ENCODE data around the gene GFER. TPM values are rescaled to one million over a fixed set of nuclear protein-coding genes. Genes with fewer than 3 reads are reported as not detected.

Gene GFER
- polyA plus RNA-seq, 3 donors = 8.1 to 22.7 (median 22.4) TPM

GRCh38 chr16:1982013-1982433 lies 2.0 kb upstream of the GFER start:
- Histone ChIP-seq H3K27ac (ENCODE audit: low read depth in 1 of 2, low read length in 2 of 2) (no peak overlapping the region), H3K9me3 (replicated peaks in 1 of 2; ENCODE audit: control insufficient read depth in 1 of 2, insufficient read depth in 1 of 2, low read length in 2 of 2) (peaks cover 0 to 17% of the 10 kb centered on the region in 2 donors), H2AFZ (ENCODE audit: insufficient read depth, low read depth, low read length, poor library complexity, severe bottlenecking) (no peak overlapping the region), H3K4me1 (ENCODE audit: control insufficient read depth in 1 of 2, insufficient read depth in 2 of 2, low read length in 2 of 2) (peaks cover 20 to 28% of the 10 kb centered on the region in 2 donors), H3K36me3 (replicated peaks in 1 of 2; ENCODE audit: control insufficient read depth in 1 of 2, insufficient read depth in 2 of 2, low read length in 2 of 2) (peaks cover 27 to 35% of the 10 kb centered on the region in 2 donors), H3K9ac (ENCODE audit: insufficient read depth, low read length, poor library complexity, severe bottlenecking) (no peak overlapping the region), H3K27me3 (ENCODE audit: control insufficient read depth in 2 of 2, insufficient read depth in 2 of 2, low read length in 2 of 2) (peaks cover 30 to 48% of the 10 kb centered on the region in 2 donors), H3K4me2 (replicated peaks; ENCODE audit: extremely low read depth, low read length, poor library complexity, severe bottlenecking) (no peak overlapping the region), H3K79me2 (ENCODE audit: insufficient read depth, low read length) (no peaks in the 10 kb centered on the region), H4K20me1 (ENCODE audit: insufficient read depth, low read length) (peaks cover 8% of the 10 kb centered on the region), H3K4me3 (replicated peaks in 1 of 3; ENCODE audit: low read depth in 2 of 3, low read length in 3 of 3) (no peak overlapping the region)
- H3K4me3 Mint-ChIP-seq = peak overlapping the region in 1 of 2 donors; percentile 89
- peaks cover 0 to 12% (median 5%) of the 10 kb centered on the region in 7 donors for H3K9me3 Mint-ChIP-seq
- TF ChIP-seq CTCF (IDR thresholded peaks at IDR 0.05) = no peak
- 62% methylated on average over 4 of the region's 5 CpGs for WGBS (ENCODE audit: insufficient coverage)
- peaks cover 46 to 63% (median 49%) of the 10 kb centered on the region in 3 donors for H3K27me3 Mint-ChIP-seq (ENCODE audit: low read depth in 3 of 3)
- peaks cover 35 to 43% of the 10 kb centered on the region in 2 donors for H3K36me3 Mint-ChIP-seq
- DNase-seq = no peak
- no peak overlapping the region for H3K27ac Mint-ChIP-seq
- H3K4me1 Mint-ChIP-seq = peaks cover 18% of the 10 kb centered on the region
- intact Hi-C loops (cut with micrococcal nuclease) = no loop called here

GRCh38 chr16:1982991-1983543 lies 926 bp upstream of the GFER start:
- DNase-seq = no peak
- 23% methylated on average over 17 of the region's 19 CpGs for WGBS (ENCODE audit: insufficient coverage)
- Mint-ChIP-seq H3K36me3 (peaks cover 30 to 39% of the 10 kb centered on the region in 2 donors), H3K9me3 (peaks cover 0 to 12% (median 5%) of the 10 kb centered on the region in 7 donors), H3K4me1 (peaks cover 18% of the 10 kb centered on the region), H3K4me3 (peak overlapping the region; percentile 75 to 89), H3K27ac (peak overlapping the region in 3 of 7 donors; percentile 76 to 88 (median 83)), H3K27me3 (ENCODE audit: low read depth in 3 of 3) (peaks cover 50 to 63% (median 52%) of the 10 kb centered on the region in 3 donors)
- Histone ChIP-seq H3K27ac (ENCODE audit: low read depth in 1 of 2, low read length in 2 of 2) (peak overlapping the region in 1 of 2 donors; percentile 73), H3K9ac (ENCODE audit: insufficient read depth, low read length, poor library complexity, severe bottlenecking) (peak overlapping the region; percentile 74), H3K4me3 (replicated peaks in 1 of 3; ENCODE audit: low read depth in 2 of 3, low read length in 3 of 3) (peak overlapping the region; percentile 1 to 87 (median 10)), H3K79me2 (ENCODE audit: insufficient read depth, low read length) (no peaks in the 10 kb centered on the region), H3K27me3 (ENCODE audit: control insufficient read depth in 2 of 2, insufficient read depth in 2 of 2, low read length in 2 of 2) (peaks cover 30 to 50% of the 10 kb centered on the region in 2 donors), H4K20me1 (ENCODE audit: insufficient read depth, low read length) (peaks cover 8% of the 10 kb centered on the region), H2AFZ (ENCODE audit: insufficient read depth, low read depth, low read length, poor library complexity, severe bottlenecking) (peak overlapping the region; percentile 90), H3K9me3 (replicated peaks in 1 of 2; ENCODE audit: control insufficient read depth in 1 of 2, insufficient read depth in 1 of 2, low read length in 2 of 2) (peaks cover 0 to 17% of the 10 kb centered on the region in 2 donors), H3K4me1 (ENCODE audit: control insufficient read depth in 1 of 2, insufficient read depth in 2 of 2, low read length in 2 of 2) (peaks cover 20 to 28% of the 10 kb centered on the region in 2 donors), H3K36me3 (replicated peaks in 1 of 2; ENCODE audit: control insufficient read depth in 1 of 2, insufficient read depth in 2 of 2, low read length in 2 of 2) (peaks cover 18 to 25% of the 10 kb centered on the region in 2 donors), H3K4me2 (replicated peaks; ENCODE audit: extremely low read depth, low read length, poor library complexity, severe bottlenecking) (peak overlapping the region; percentile 99)
- TF ChIP-seq CTCF (IDR thresholded peaks at IDR 0.05) = no peak
- intact Hi-C loops (cut with micrococcal nuclease) = no loop called here
